SJSA1 (cell line): Measurements from ENCODE around the gene MYLK3. TPM values are rescaled to one million over a fixed set of nuclear protein-coding genes. Genes with fewer than 3 reads are reported as not detected.

Experiments
- DNase-seq, 2 experiments: peaks; one replicate each; pipeline ENCODE4 v3.0.0-alpha.2; 2015 to 2020; ENCODE audit warnings: low spot score in 2 of 2, low read depth in 1 of 2
- H3K27ac ChIP-seq: fragments of 250-450 bp; sonication (Bioruptor Pico); 2 replicates; pipeline ENCODE4 v1.5.1; 2020; ENCODE audit warnings: mild to moderate bottlenecking, moderate library complexity
- H3K27me3 ChIP-seq: fragments of 250-450 bp; sonication (Bioruptor Pico); replicated peaks from 2 replicates; pipeline ENCODE4 v1.5.1; 2020; ENCODE audit warnings: mild to moderate bottlenecking, moderate library complexity
- H3K36me3 ChIP-seq: fragments of 250-450 bp; sonication (Bioruptor Pico); 2 replicates; pipeline ENCODE4 v1.5.1; 2020; ENCODE audit warnings: mild to moderate bottlenecking
- H3K4me1 ChIP-seq: fragments of 250-450 bp; sonication (Bioruptor Pico); replicated peaks from 2 replicates; pipeline ENCODE4 v1.6.1; 2021; ENCODE audit warnings: mild to moderate bottlenecking
- H3K4me3 ChIP-seq: fragments of 250-450 bp; sonication (Bioruptor Pico); 2 replicates; pipeline ENCODE4 v1.5.1; 2020; ENCODE audit warnings: mild to moderate bottlenecking
- H3K9me3 ChIP-seq: fragments of 250-450 bp; sonication (Bioruptor Pico); replicated peaks from 2 replicates; pipeline ENCODE4 v1.5.1; 2020; ENCODE audit warnings: mild to moderate bottlenecking
- total RNA-seq: library from RNA; depleted of rRNA; stranded (reverse); fragments of >200 nt; shearing (Covaris generic); gene quantifications from 2 replicates; pipeline ENCODE4 v1.2.3, GENCODE V29; 2014

MYLK3 gene
- total RNA-seq, 1 experiment from 2014 or later = 0.13 TPM

GRCh38 chr16:46746821-46747776 lies 1.0 kb downstream of the MYLK3 start:
- H3K4me3 ChIP-seq = no peak overlapping the region
- no peak overlapping the region for H3K27ac ChIP-seq
- H3K4me1 ChIP-seq = no peaks in the 10 kb centered on the region; the same call in 1 of the 2 replicates
- no peak for DNase-seq
- H3K9me3 ChIP-seq = no peaks in the 10 kb centered on the region
- no peaks in the 10 kb centered on the region for H3K27me3 ChIP-seq
- H3K36me3 ChIP-seq = no peaks in the 10 kb centered on the region

GRCh38 chr16:46745617-46746016 lies 2.5 kb downstream of the MYLK3 start:
- Histone ChIP-seq H3K4me1 (no peaks in the 10 kb centered on the region; the same call in 1 of the 2 replicates), H3K4me3 (no peak overlapping the region), H3K36me3 (no peaks in the 10 kb centered on the region), H3K27ac (no peak overlapping the region), H3K27me3 (no peaks in the 10 kb centered on the region), H3K9me3 (no peaks in the 10 kb centered on the region)
- no peak for DNase-seq

- no peak for DNase-seq
- H3K4me1 ChIP-seq = no peaks in the 10 kb centered on the region; the same call in 1 of the 2 replicates
- H3K27ac ChIP-seq = no peak overlapping the region
- H3K36me3 ChIP-seq = no peaks in the 10 kb centered on the region
- no peaks in the 10 kb centered on the region for H3K27me3 ChIP-seq
- no peak overlapping the region for H3K4me3 ChIP-seq
- no peaks in the 10 kb centered on the region for H3K9me3 ChIP-seq
Observed at GRCh38 chr16:46743232-46743719, 4.9 kb downstream of the MYLK3 start.

- no peaks in the 10 kb centered on the region for H3K4me1 ChIP-seq
- H3K27ac ChIP-seq = no peak overlapping the region
- no peak for DNase-seq
Observed at GRCh38 chr16:46739934-46740333, 8.2 kb downstream of the MYLK3 start.

GRCh38 chr16:46737621-46738214 lies 10.4 kb downstream of the MYLK3 start:
- H3K9me3 ChIP-seq = no peaks in the 10 kb centered on the region
- no peaks in the 10 kb centered on the region for H3K4me1 ChIP-seq
- DNase-seq = no peak
- no peaks in the 10 kb centered on the region for H3K27me3 ChIP-seq
- no peak overlapping the region for H3K27ac ChIP-seq
- no peak overlapping the region for H3K4me3 ChIP-seq
- no peaks in the 10 kb centered on the region for H3K36me3 ChIP-seq

More at GRCh38 chr16:46739934-46740333, 8.2 kb downstream of the MYLK3 start:
- H3K36me3 ChIP-seq = no peaks in the 10 kb centered on the region
- H3K4me3 ChIP-seq = no peak overlapping the region
- H3K27me3 ChIP-seq = no peaks in the 10 kb centered on the region
- H3K9me3 ChIP-seq = no peaks in the 10 kb centered on the region

GRCh38 chr16:46736695-46737094 lies 11.4 kb downstream of the MYLK3 start:
- no peaks in the 10 kb centered on the region for H3K4me1 ChIP-seq
- H3K9me3 ChIP-seq = no peaks in the 10 kb centered on the region
- H3K27ac ChIP-seq = no peak overlapping the region
- H3K4me3 ChIP-seq = no peak overlapping the region
- DNase-seq = no peak
- no peaks in the 10 kb centered on the region for H3K36me3 ChIP-seq
- no peaks in the 10 kb centered on the region for H3K27me3 ChIP-seq

GRCh38 chr16:46733319-46733830 lies 14.8 kb downstream of the MYLK3 start:
- Histone ChIP-seq H3K9me3 (no peaks in the 10 kb centered on the region), H3K36me3 (no peaks in the 10 kb centered on the region), H3K27ac (no peak overlapping the region), H3K4me1 (no peaks in the 10 kb centered on the region), H3K27me3 (no peaks in the 10 kb centered on the region), H3K4me3 (no peak overlapping the region)
- DNase-seq = no peak

GRCh38 chr16:46732561-46732960 lies 15.6 kb downstream of the MYLK3 start:
- H3K27me3 ChIP-seq = no peaks in the 10 kb centered on the region
- H3K9me3 ChIP-seq = no peaks in the 10 kb centered on the region
- H3K4me3 ChIP-seq = no peak overlapping the region
- no peak for DNase-seq
- H3K4me1 ChIP-seq = no peaks in the 10 kb centered on the region
- no peaks in the 10 kb centered on the region for H3K36me3 ChIP-seq
- no peak overlapping the region for H3K27ac ChIP-seq

GRCh38 chr16:46731691-46732555 lies 16.2 kb downstream of the MYLK3 start:
- H3K36me3 ChIP-seq = no peaks in the 10 kb centered on the region
- no peak for DNase-seq
- H3K27ac ChIP-seq = no peak overlapping the region

GRCh38 chr16:46730801-46731690 lies 17.1 kb downstream of the MYLK3 start:
- Histone ChIP-seq H3K27me3 (no peaks in the 10 kb centered on the region), H3K36me3 (no peaks in the 10 kb centered on the region), H3K4me1 (peaks cover 8% of the 10 kb centered on the region), H3K27ac (no peak overlapping the region), H3K9me3 (no peaks in the 10 kb centered on the region), H3K4me3 (no peak overlapping the region)
- DNase-seq = no peak

More at GRCh38 chr16:46731691-46732555, 16.2 kb downstream of the MYLK3 start:
- Histone ChIP-seq H3K9me3 (no peaks in the 10 kb centered on the region), H3K27me3 (no peaks in the 10 kb centered on the region), H3K4me3 (no peak overlapping the region), H3K4me1 (peaks cover 3% of the 10 kb centered on the region)

GRCh38 chr16:46730126-46730525 lies 18.0 kb downstream of the MYLK3 start:
- H3K9me3 ChIP-seq = no peaks in the 10 kb centered on the region
- peaks cover 8% of the 10 kb centered on the region for H3K4me1 ChIP-seq
- H3K4me3 ChIP-seq = no peak overlapping the region
- no peak overlapping the region for H3K27ac ChIP-seq
- no peak for DNase-seq
- H3K27me3 ChIP-seq = no peaks in the 10 kb centered on the region
- H3K36me3 ChIP-seq = no peaks in the 10 kb centered on the region

GRCh38 chr16:46729326-46729995 lies 18.7 kb downstream of the MYLK3 start:
- DNase-seq = no peak
- Histone ChIP-seq H3K27ac (no peak overlapping the region), H3K27me3 (no peaks in the 10 kb centered on the region), H3K4me3 (no peak overlapping the region), H3K4me1 (peaks cover 8% of the 10 kb centered on the region), H3K36me3 (no peaks in the 10 kb centered on the region), H3K9me3 (no peaks in the 10 kb centered on the region)
